ENCODE data around the gene GNA15.

DNA sequence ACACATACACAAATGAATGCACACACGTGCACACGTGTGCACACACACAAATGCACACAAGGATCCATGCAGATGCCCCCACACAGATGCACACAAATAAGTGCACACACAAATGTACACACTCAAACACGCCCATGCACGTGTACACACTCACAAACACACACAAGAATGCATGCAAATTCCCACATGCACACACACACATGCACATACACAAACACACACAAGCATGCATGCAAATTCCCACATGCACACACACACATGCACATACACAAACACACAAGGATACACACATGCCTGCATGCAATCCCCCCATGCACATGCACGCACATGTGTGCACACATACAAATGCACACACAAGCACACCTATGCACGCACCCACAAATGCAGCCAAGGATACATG is 13.3 kb downstream of the GNA15 start:
- TF ChIP-seq, protein P1, sequence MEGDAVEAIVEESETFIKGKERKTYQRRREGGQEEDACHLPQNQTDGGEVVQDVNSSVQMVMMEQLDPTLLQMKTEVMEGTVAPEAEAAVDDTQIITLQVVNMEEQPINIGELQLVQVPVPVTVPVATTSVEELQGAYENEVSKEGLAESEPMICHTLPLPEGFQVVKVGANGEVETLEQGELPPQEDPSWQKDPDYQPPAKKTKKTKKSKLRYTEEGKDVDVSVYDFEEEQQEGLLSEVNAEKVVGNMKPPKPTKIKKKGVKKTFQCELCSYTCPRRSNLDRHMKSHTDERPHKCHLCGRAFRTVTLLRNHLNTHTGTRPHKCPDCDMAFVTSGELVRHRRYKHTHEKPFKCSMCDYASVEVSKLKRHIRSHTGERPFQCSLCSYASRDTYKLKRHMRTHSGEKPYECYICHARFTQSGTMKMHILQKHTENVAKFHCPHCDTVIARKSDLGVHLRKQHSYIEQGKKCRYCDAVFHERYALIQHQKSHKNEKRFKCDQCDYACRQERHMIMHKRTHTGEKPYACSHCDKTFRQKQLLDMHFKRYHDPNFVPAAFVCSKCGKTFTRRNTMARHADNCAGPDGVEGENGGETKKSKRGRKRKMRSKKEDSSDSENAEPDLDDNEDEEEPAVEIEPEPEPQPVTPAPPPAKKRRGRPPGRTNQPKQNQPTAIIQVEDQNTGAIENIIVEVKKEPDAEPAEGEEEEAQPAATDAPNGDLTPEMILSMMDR (IDR thresholded peaks at IDR 0.05; ENCODE audit: borderline replicate concordance, extremely low read depth, low read length, poor library complexity, severe bottlenecking): no peak
- no peak for TF ChIP-seq EZH2 (IDR thresholded peaks at IDR 0.05; ENCODE audit: borderline replicate concordance, low read depth, low read length, severe bottlenecking)
